SH-SY5Y (cell line): ENCODE measurements around the gene ITGA1.

Experiments
- GATA2 ChIP-seq: IDR thresholded peaks from 2 replicates; pipeline ENCODE4 v1.6.1; 2011; ENCODE audit warnings: mild to moderate bottlenecking, low read depth, low read length
- GATA3 ChIP-seq: IDR thresholded peaks from 2 replicates; pipeline ENCODE4 v1.6.1; 2011; ENCODE audit warnings: low read depth, mild to moderate bottlenecking, low read length, moderate library complexity

DNA sequence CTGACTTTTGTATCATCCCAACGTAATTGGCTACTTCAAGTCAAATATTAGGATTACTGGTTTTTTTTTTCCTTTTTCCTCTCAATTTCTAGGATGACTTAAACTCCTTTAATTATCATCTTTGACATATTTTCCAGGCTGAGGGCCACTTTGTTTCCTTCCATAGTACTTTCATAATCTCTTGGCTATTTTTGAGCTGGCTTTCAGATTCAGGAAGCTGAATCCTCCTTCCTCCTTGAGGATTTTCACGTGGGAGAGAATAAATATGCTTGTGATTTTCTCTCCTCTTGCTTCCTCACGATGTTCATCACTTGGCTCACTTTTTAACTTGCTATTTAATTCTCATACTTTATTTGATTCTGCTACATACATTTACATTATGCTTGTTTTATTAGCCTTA is 88.1 kb downstream of the ITGA1 start:
- no peak for TF ChIP-seq GATA2
- TF ChIP-seq GATA3: no peak
